Activated naive CD4-positive, alpha-beta T cell treated with anti-CD3 and anti-CD28 coated beads, Interleukin-2, amount 10 ng/mL, durations not matched to agents 7 days and 5 days (primary cell): Measurements from ENCODE around the gene RAET1G.
"Not testable (repeated sequence)": the region's sequence is repeated elsewhere in the genome, so short reads cannot be mapped to it uniquely, and the experiment has no call there.

Experiments
- CTCF ChIA-PET: fragments of 350-600 bp; sonication (Branson Sonifier 250); formaldehyde crosslinking; loops from one replicate; lab custom pipeline; 2021; ENCODE audit warnings: antibody characterized with exemption; lab: Charles Lee
- DNase-seq: peaks from one replicate; pipeline ENCODE4 v3.0.0-alpha.2; 2020
- H3K27ac Mint-ChIP-seq: one replicate; pipeline ENCODE4 v1.8.0; 2021; ENCODE audit warnings: mild to moderate bottlenecking, moderate library complexity, mixed read lengths
- H3K27me3 Mint-ChIP-seq: one replicate; pipeline ENCODE4 v1.8.0; 2021; ENCODE audit warnings: mild to moderate bottlenecking, mixed read lengths
- H3K36me3 Mint-ChIP-seq: one replicate; pipeline ENCODE4 v1.8.0; 2021; ENCODE audit warnings: mixed read lengths
- H3K4me1 Mint-ChIP-seq: one replicate; pipeline ENCODE4 v1.8.0; 2021; ENCODE audit warnings: mixed read lengths
- H3K4me3 Mint-ChIP-seq: one replicate; pipeline ENCODE4 v1.8.0; 2021; ENCODE audit warnings: mild to moderate bottlenecking, moderate library complexity, mixed read lengths
- H3K9me3 Mint-ChIP-seq: one replicate; pipeline ENCODE4 v1.8.0; 2021; ENCODE audit warnings: mixed read lengths

The RAET1G gene

DNA sequence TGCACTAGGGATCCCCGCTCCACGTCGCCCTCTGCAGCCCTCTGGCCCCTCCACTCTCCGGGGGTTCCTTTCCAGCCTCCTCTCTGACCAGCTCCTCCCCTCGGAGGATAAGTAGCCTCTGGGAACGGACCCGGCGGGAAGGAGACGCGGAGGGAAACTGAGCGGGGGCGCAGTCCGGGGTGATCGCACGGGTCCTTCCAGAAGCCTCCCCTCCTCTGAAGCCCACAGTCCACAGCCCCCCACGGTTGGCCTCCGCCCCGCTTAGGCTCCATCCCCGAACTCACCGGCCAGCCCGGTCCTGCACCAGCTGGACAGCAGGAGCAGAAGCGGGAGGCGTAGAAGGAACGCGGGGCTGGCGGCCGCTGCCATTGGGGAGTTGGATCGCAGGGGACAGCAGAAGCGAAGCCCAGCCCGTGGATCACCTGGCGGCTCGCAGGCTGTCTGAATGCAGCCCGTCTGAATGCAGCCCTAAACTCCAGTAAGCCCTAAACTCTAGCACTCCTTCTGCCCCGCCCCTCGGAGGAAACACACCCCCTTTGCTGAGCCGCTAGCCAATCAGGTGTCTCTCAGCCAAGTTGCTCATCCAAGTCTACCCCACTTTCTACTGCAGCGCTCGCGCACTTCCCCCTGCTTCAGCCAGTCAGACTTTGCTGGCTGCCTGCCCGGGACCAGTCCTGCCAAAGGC, at the start of gene RAET1G:
RAET1G (minus strand) TSS at position 480 of the 685 bp plus-strand sequence; CDS start at position 369, 111 bp downstream.
- peak; percentile 93 for DNase-seq
- Mint-ChIP-seq H3K36me3 (no peaks in the 10 kb centered on the region), H3K9me3 (no peaks in the 10 kb centered on the region), H3K4me3 (peak within 1 kb of the TSS; percentile 73), H3K27me3 (peaks cover 89% of the 10 kb centered on the region), H3K4me1 (peaks cover 33% of the 10 kb centered on the region), H3K27ac (no peak within 1 kb of the TSS)
- CTCF ChIA-PET = no interaction called here

DNA sequence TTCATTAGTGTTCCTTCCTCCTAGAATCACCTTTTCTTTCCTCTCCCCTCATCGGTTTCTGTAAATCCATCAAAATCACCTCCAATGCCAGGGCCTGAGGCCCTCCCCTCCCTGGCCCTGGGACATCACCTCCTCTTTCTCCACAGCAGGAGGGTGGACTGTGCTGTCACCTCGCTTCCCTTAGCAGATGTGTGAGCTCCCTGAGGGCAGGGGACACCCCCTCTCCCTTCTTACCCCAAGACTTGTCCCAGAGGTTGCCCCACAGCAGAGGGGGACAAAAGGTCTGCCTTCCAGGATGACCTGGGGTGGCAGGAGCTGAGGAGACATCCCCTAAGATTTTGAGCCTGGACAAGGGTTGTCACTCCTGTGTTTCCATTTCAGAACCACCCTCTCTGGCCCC, 46.7 kb upstream of the RAET1G start:
- no peak overlapping the region for H3K27ac Mint-ChIP-seq
- DNase-seq = no peak
- CTCF ChIA-PET = no interaction called here
- H3K4me3 Mint-ChIP-seq = no peak overlapping the region
- peaks cover 87% of the 10 kb centered on the region for H3K27me3 Mint-ChIP-seq
- H3K9me3 Mint-ChIP-seq = no peaks in the 10 kb centered on the region
- peaks cover 14% of the 10 kb centered on the region for H3K4me1 Mint-ChIP-seq
- H3K36me3 Mint-ChIP-seq = no peaks in the 10 kb centered on the region

DNA sequence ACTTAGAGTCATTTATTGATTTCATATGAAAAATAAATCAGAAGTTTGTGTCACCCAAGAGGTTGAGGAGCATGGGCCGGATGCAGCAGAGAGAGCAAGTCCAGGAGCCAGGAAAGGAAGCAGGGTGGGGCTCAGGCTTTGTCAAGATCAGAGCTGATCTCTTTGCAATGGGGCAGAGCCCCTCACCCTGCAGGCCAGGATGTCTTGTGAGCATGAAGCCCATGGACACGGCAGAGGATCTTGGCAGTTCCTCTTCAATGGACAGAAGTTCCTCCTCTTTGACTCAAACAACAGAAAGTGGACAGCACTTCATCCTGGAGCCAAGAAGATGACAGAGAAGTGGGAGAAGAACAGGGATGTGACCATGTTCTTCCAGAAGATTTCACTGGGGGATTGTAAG, 46.0 kb upstream of the RAET1G start:
- H3K9me3 Mint-ChIP-seq, DNase-seq, H3K27ac Mint-ChIP-seq, H3K4me3 Mint-ChIP-seq, CTCF ChIA-PET, H3K36me3 Mint-ChIP-seq: not testable (repeated sequence)
- Mint-ChIP-seq H3K4me1 (peaks cover 19% of the 10 kb centered on the region), H3K27me3 (peaks cover 87% of the 10 kb centered on the region)

DNA sequence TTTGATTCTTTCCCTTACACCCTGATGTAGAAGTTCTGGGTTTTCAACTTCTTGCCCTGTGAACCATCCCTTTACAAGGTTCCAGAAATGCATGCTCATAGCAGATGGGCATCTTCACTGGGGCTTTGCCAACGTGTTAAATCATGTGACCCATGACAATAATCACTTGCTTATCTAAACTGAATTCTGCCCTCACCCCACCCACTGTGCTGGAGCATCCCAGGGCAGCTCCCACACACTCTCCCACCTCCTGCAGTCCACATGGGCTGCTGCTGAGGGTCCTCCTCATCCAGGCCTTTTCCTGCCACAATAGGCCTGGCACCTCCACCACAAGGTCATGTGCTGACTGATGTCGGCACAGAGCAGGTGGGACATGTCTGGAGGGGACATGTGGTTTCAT, 45.1 kb upstream of the RAET1G start:
- H3K27ac Mint-ChIP-seq, DNase-seq, H3K9me3 Mint-ChIP-seq, H3K4me3 Mint-ChIP-seq, H3K36me3 Mint-ChIP-seq, CTCF ChIA-PET: not testable (repeated sequence)
- peaks cover 92% of the 10 kb centered on the region for H3K27me3 Mint-ChIP-seq
- peaks cover 28% of the 10 kb centered on the region for H3K4me1 Mint-ChIP-seq

- no peak for DNase-seq
- Mint-ChIP-seq H3K9me3 (no peaks in the 10 kb centered on the region), H3K4me1 (peaks cover 30% of the 10 kb centered on the region), H3K4me3 (no peak overlapping the region), H3K36me3 (no peaks in the 10 kb centered on the region), H3K27ac (no peak overlapping the region), H3K27me3 (peaks cover 96% of the 10 kb centered on the region)
- CTCF ChIA-PET = no interaction called here
These were observed 44.7 kb upstream of the RAET1G start for GRCh38 chr6:149967591-149967990.

GRCh38 chr6:149966319-149966718, 43.4 kb upstream of the RAET1G start:
- H3K4me1 Mint-ChIP-seq = peaks cover 30% of the 10 kb centered on the region
- H3K4me3 Mint-ChIP-seq, DNase-seq, H3K9me3 Mint-ChIP-seq, CTCF ChIA-PET, H3K36me3 Mint-ChIP-seq, H3K27ac Mint-ChIP-seq: not testable (repeated sequence)
- peaks cover 99% of the 10 kb centered on the region for H3K27me3 Mint-ChIP-seq

DNA sequence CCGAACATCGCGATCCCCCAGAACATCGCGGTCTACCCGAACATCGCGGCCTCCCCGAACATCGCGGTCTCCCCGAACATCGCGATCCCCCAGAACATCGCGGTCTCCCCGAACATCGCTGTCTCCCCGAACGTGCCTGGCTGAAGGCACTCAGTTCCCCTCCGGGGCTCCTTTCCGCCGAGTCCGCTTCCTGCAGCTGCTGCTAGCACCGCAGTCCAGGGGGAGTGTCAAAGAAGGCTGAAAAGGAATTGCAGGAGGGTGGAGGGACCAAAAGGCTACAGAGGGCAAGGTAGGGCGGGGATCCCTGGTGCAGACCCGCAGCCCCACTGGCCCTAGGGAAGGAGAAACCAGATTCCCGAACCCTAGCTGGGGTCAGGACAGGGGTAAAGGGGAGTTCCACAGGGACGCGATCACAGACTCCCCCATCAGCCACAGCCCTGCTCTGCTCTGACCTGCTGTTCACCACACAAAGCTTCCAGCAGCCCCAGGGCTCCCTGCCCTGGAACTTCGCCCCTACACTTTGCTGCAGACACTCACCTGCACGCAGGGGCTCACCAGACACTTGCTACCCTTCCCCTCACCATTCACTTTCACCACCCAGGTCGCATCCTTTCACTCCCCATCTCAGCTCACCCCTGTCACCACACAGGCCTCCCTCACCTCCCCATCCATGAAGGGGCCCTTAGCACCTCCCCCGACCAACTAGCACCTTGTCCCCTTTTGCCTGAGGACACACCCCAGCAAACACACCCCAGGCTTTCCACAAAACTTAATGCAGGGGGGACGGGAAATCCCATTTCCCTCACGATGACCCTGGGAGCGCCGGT, 42.5 kb upstream of the RAET1G start:
- Mint-ChIP-seq H3K27ac (no peak overlapping the region), H3K4me3 (peak overlapping the region; percentile 72), H3K27me3 (peaks cover 99% of the 10 kb centered on the region), H3K36me3 (no peaks in the 10 kb centered on the region), H3K4me1 (peaks cover 30% of the 10 kb centered on the region), H3K9me3 (no peaks in the 10 kb centered on the region)
- CTCF ChIA-PET = no interaction called here
- DNase-seq = peak; percentile 41

GRCh38 chr6:149964308-149965193, 41.6 kb upstream of the RAET1G start:
- CTCF ChIA-PET = no interaction called here
- Mint-ChIP-seq H3K4me1 (peaks cover 30% of the 10 kb centered on the region), H3K36me3 (no peaks in the 10 kb centered on the region), H3K4me3 (peak overlapping the region; percentile 72), H3K27ac (peak overlapping the region; percentile 52), H3K9me3 (no peaks in the 10 kb centered on the region), H3K27me3 (peaks cover 99% of the 10 kb centered on the region)
- DNase-seq = peak; percentile 49

DNA sequence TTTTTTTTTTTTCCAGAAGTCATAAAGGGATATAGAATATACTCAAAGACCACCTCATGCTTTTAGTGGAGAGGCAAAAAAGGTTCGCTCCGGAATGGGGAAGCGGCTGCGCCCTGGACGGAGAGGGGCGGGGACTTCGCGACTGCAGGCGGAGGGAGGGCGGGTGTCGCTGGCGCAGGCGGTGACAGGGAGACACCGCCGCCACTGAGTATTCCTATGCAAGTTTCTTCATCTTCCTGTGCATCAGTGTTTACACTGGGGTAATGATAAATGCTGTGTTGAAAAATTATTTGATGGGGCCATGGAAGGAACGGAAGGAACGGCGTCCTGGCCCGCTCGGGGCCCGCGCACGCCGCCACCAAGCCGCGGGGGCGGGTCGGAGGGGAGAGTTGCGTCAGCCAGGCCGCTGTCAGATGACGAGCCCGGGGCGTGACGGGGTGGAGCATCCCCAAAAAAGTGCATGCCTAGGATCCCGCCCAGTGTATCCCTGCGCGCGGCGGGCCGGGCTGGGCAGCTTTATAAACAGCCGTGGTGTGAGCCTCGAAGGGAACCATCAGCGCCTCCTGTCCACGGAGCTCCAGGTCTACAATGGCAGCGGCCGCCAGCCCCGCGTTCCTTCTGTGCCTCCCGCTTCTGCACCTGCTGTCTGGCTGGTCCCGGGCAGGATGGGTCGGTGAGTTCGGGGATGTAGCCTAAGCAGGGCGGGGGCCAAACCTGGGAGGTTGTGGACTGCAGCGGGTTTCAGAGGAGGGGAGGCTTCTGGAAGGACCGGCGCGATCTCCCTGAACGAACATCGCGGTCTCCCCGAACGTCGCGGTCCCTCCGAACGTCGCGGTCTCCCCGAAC, 40.8 kb upstream of the RAET1G start, which contains the start of gene ULBP1:
ULBP1 (plus strand) TSS at position 482 of the 846 bp plus-strand sequence; CDS start at position 589, 107 bp downstream.
- DNase-seq = peak; percentile 88
- Mint-ChIP-seq H3K4me1 (peaks cover 30% of the 10 kb centered on the region), H3K9me3 (no peaks in the 10 kb centered on the region), H3K27me3 (peaks cover 99% of the 10 kb centered on the region), H3K27ac (peak within 1 kb of the TSS; percentile 70), H3K4me3 (peak within 1 kb of the TSS; percentile 72), H3K36me3 (no peaks in the 10 kb centered on the region)
- CTCF ChIA-PET = no interaction called here

GRCh38 chr6:149963212-149963461, 40.2 kb upstream of the RAET1G start:
- Mint-ChIP-seq H3K27me3 (peaks cover 99% of the 10 kb centered on the region), H3K4me1 (peaks cover 30% of the 10 kb centered on the region), H3K36me3 (no peaks in the 10 kb centered on the region), H3K27ac (peak overlapping the region; percentile 70), H3K9me3 (no peaks in the 10 kb centered on the region), H3K4me3 (peak overlapping the region; percentile 72)
- DNase-seq = peak; percentile 66
- CTCF ChIA-PET = no interaction called here

DNA sequence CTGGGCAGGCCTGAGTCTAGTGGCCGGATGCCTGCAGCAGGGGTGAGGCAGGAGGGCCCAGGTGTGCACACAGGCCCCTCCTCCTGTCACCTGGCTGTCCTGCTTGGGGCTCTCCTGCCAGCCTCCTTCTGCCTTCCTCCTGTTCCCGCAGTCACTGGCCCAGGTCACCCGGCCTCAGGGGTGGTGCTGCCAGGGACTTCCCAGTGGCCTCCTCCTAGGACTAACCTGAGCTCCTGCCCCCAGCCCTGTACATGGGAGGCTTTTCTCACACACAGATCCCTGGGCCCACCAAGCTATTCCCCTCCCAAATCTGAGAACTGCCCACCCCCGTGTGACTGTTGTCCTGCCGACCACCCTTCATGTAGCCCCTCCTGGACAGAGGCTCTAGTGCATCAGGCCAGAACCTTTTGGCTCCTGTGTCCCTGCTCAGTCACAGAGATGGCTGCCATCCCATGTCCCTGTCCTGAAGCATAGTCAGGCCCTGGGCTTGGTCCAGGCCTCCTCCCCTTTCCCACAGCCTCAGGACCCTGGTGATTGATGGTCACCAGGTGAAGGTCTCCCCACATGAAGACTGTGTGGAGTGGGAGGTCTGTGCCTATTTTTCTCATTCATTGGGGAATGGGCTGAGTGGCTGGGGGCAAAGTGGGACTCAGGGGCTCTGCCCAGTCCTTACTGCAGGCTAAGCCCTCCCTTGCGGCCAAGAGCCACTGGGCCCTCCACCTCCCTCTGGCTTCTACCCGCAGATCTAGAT, 39.7 kb upstream of the RAET1G start:
- Mint-ChIP-seq H3K4me1 (peaks cover 30% of the 10 kb centered on the region), H3K4me3 (peak overlapping the region; percentile 72), H3K36me3 (no peaks in the 10 kb centered on the region), H3K27me3 (peaks cover 97% of the 10 kb centered on the region), H3K27ac (peak overlapping the region; percentile 70), H3K9me3 (no peaks in the 10 kb centered on the region)
- DNase-seq = no peak
- CTCF ChIA-PET = interaction anchor here (1.3 kb wide), 1 partner anchor 64 kb away, joined by 3 read pairs; no protein-coding TSS in a partner anchor

DNA sequence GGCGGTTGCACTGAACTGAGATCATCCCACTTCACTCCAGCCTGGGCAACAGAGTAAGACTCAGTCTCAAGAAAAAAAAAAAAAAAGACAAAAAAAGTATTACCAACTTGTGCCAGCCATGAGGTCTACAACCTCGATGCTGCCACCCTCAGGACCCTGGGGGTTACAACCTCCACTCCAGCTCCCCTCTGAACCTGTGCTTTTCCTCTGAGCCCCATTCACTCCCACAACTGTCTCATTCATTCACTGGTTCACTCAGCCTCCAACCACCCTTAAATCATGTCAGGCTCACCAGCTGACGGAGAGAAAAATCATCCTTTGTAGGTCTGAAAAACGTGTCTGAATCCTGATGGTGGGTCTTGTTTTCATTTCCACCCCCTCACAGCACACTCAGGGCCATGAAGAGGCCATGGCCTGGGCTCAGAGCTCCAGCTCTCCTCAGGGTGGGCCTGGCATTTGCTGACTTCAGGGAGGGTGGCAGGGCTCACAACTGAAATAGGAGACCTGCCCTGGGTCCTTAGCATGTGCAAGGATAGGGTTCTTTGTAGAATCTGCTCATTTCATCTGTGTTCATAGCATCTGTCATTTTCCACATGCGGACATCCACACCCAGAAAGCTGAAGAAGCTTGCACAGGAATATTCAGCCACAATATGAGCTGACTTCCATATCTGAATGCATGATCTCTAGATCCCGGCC, 39.0 kb upstream of the RAET1G start:
- H3K4me3 Mint-ChIP-seq = no peak overlapping the region
- no peaks in the 10 kb centered on the region for H3K36me3 Mint-ChIP-seq
- peak; percentile 56 for DNase-seq
- CTCF ChIA-PET = interaction anchor here (0.7 to 1.3 kb wide), 2 partner anchors 64 to 205 kb away, joined by 3 read pairs; no protein-coding TSS in a partner anchor
- H3K27ac Mint-ChIP-seq = peak overlapping the region; percentile 20
- H3K27me3 Mint-ChIP-seq = peaks cover 92% of the 10 kb centered on the region
- H3K9me3 Mint-ChIP-seq = no peaks in the 10 kb centered on the region
- peaks cover 30% of the 10 kb centered on the region for H3K4me1 Mint-ChIP-seq
